OCI-LY7 (cell line): ENCODE results near the gene H1-8. TPM values are rescaled to one million over a fixed set of nuclear protein-coding genes. Genes with fewer than 3 reads are reported as not detected.

Experiments
- BruUV-seq: library from RNA; stranded (reverse); fragments of 400-500 nt; replicated peaks from 2 replicates; lab custom pipeline; 2021; lab: Mats Ljungman, UMichigan
- CTCF ChIA-PET: fragments of 300-600 bp; sonication (Branson Sonifier 250); formaldehyde crosslinking; loops from one replicate; lab custom pipeline; 2022; ENCODE audit warnings: antibody characterized with exemption; ENCODE audit not compliant: unreplicated experiment; lab: Charles Lee
- POLR2A ChIA-PET: fragments of 300-600 bp; sonication (Branson Sonifier 250); formaldehyde crosslinking; loops from one replicate; lab custom pipeline; 2022; ENCODE audit warnings: antibody characterized with exemption; lab: Charles Lee
- DNase-seq: peaks from one replicate; pipeline ENCODE4 v3.0.0-alpha.2; 2015; ENCODE audit warnings: low spot score
- H2AFZ ChIP-seq: fragments of 200-600 bp; sonication (generic), shearing (Covaris generic); 2 replicates; pipeline ENCODE4 v1.6.1; 2014; ENCODE audit warnings: mild to moderate bottlenecking, antibody characterized with exemption, low read length, moderate library complexity
- H3K27ac ChIP-seq: fragments of 200-600 bp; sonication (generic); 2 replicates; pipeline ENCODE4 v1.5.1; 2014; ENCODE audit warnings: mixed run types, low read depth, mild to moderate bottlenecking, moderate library complexity, low read length, inconsistent platforms; ENCODE audit not compliant: poor library complexity, severe bottlenecking
- H3K36me3 ChIP-seq: fragments of 200-600 bp; sonication (generic); 2 replicates; pipeline ENCODE4 v1.6.1; 2014; ENCODE audit warnings: mild to moderate bottlenecking, antibody characterized with exemption, low read length, moderate library complexity, mixed read lengths; ENCODE audit not compliant: insufficient read depth
- H3K4me1 ChIP-seq: fragments of 200-600 bp; sonication (generic); 2 replicates; pipeline ENCODE4 v1.5.1; 2014; ENCODE audit warnings: mild to moderate bottlenecking, low read length; ENCODE audit not compliant: insufficient read depth, poor library complexity, severe bottlenecking
- H3K4me2 ChIP-seq: fragments of 200-600 bp; sonication (generic); 2 replicates; pipeline ENCODE4 v1.6.1; 2014; ENCODE audit warnings: mild to moderate bottlenecking, low read length
- H3K4me3 ChIP-seq: fragments of 200-600 bp; sonication (generic); 2 replicates; pipeline ENCODE4 v1.5.1; 2014; ENCODE audit warnings: mild to moderate bottlenecking, low read depth, low read length; ENCODE audit not compliant: poor library complexity, severe bottlenecking
- H3K79me2 ChIP-seq: fragments of 200-600 bp; sonication (generic); 2 replicates; pipeline ENCODE4 v1.6.1; 2016; ENCODE audit warnings: low read depth, mild to moderate bottlenecking, low read length, moderate library complexity, mixed read lengths; ENCODE audit not compliant: insufficient read depth
- H3K9me2 ChIP-seq: fragments of 200-600 bp; sonication (generic); 2 replicates; pipeline ENCODE4 v1.6.1; 2016; ENCODE audit warnings: mild to moderate bottlenecking, low read length, mixed read lengths; ENCODE audit not compliant: insufficient read depth
- H3K9me3 ChIP-seq: fragments of 200-600 bp; sonication (generic); 2 replicates; pipeline ENCODE4 v1.6.1; 2014; ENCODE audit warnings: mild to moderate bottlenecking, mixed run types, low read length, mixed read lengths
- H4K20me1 ChIP-seq: fragments of 200-600 bp; sonication (generic); 2 replicates; pipeline ENCODE4 v1.6.1; 2014; ENCODE audit warnings: mild to moderate bottlenecking, antibody characterized with exemption, low read length, moderate library complexity, mixed read lengths; ENCODE audit not compliant: insufficient read depth
- EZH2phosphoT487 ChIP-seq: fragments of 200-600 bp; sonication (generic); IDR thresholded peaks from 2 replicates; pipeline ENCODE4 v1.6.1; 2018; ENCODE audit warnings: low read depth, borderline replicate concordance, mild to moderate bottlenecking, mixed run types, antibody characterized with exemption, low read length, moderate library complexity, mixed read lengths
- intact Hi-C: fragments of 100-400 bp; cut with micrococcal nuclease; formaldehyde crosslinking; loops from one replicate; pipeline ENCODE4 v1.10.0; 2022; ENCODE audit not compliant: unreplicated experiment
- total RNA-seq, 2 experiments: library from RNA; depleted of rRNA in 1 of 2; stranded (reverse); fragments of >200 nt in 1 of 2; shearing (Covaris generic) in 1 of 2; gene quantifications; 2 replicates each; pipeline ENCODE4 v1.2.3, GENCODE V29; 2014 to 2022
- TF ChIP-seq, protein P1 (sequence below): fragments of 200-600 bp; sonication (generic); conservative IDR thresholded peaks from 2 replicates; pipeline ENCODE4 v1.5.1; 2014; ENCODE audit warnings: mild to moderate bottlenecking, antibody characterized with exemption, low read length, moderate library complexity, mixed read lengths

The H1-8 gene
- total RNA-seq, 2 experiments from 2014 or later: not detected

DNA sequence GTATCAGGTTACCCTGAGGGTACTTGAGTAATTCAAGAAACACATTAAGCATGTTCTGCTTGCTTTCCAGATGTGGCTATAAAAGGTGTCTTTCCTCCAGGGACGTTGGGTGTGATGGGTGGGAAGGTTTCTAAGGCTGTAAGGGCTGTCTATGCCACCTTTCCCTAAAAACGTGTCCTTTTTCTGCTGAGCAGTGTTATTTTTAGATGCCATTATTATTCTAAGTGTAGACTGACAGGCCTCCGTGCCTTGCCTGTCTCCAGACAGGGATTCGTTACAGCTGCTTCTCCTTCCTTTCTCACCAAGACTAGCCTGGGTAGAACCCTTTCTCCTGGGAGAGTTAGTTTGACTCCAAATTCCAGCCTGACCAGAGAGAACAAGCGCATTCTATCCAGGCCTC lies 41.3 kb upstream of the H1-8 start:
- no TSS peak for BruUV-seq
- Histone ChIP-seq H4K20me1 (no peaks in the 10 kb centered on the region), H3K4me3 (no peak overlapping the region), H3K9me3 (no peaks in the 10 kb centered on the region), H3K4me1 (no peaks in the 10 kb centered on the region), H3K27ac (no peak overlapping the region), H3K9me2 (no peaks in the 10 kb centered on the region), H2AFZ (no peak overlapping the region), H3K4me2 (no peak overlapping the region), H3K36me3 (peaks cover 7% of the 10 kb centered on the region; the same call in 1 of the 2 replicates), H3K79me2 (no peaks in the 10 kb centered on the region)
- no peak for DNase-seq
- POLR2A ChIA-PET: no interaction called here
- TF ChIP-seq, protein P1, sequence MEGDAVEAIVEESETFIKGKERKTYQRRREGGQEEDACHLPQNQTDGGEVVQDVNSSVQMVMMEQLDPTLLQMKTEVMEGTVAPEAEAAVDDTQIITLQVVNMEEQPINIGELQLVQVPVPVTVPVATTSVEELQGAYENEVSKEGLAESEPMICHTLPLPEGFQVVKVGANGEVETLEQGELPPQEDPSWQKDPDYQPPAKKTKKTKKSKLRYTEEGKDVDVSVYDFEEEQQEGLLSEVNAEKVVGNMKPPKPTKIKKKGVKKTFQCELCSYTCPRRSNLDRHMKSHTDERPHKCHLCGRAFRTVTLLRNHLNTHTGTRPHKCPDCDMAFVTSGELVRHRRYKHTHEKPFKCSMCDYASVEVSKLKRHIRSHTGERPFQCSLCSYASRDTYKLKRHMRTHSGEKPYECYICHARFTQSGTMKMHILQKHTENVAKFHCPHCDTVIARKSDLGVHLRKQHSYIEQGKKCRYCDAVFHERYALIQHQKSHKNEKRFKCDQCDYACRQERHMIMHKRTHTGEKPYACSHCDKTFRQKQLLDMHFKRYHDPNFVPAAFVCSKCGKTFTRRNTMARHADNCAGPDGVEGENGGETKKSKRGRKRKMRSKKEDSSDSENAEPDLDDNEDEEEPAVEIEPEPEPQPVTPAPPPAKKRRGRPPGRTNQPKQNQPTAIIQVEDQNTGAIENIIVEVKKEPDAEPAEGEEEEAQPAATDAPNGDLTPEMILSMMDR: no peak
- no peak for TF ChIP-seq EZH2phosphoT487
- CTCF ChIA-PET: no interaction called here
- intact Hi-C loops: no loop called here

DNA sequence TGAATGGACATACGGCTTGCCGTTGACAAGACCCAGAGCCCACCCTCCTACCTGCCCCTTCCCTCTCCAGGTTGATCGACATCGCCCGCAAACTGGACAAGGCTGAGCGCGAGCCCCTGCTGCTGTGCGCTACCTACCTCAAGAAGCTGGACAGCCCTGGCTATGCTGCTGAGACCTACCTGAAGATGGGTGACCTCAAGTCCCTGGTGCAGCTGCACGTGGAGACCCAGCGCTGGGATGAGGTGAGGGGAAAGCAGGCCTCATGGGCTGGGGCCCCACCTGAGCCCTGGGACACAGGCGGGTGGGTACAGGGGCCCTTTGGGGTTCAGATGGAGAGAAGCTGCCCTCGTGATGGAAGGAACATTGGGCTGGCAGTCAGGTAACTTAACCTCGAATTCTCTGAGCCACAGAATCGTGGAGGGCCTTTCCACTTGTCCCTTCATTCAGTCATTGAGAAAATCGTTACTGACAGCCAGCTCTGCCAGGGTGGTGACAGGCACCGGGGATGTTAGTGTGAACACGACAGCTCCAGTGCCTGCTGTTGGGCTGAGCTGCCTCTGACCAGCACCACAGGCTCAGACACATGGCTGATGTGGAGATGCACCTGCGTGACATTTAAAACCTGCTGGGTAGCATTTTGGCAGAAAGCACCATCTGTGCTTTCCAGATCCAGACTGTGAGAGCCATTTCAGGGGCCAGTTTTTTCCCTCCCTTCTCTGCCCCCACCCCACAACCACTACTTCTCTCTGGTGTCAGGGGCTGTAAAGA lies 40.1 kb upstream of the H1-8 start:
- ChIA-PET POLR2A (no interaction called here), CTCF (interaction anchor here (0.5 kb wide), 1 partner anchor 13 kb away, joined by 7 read pairs; no protein-coding TSS in a partner anchor)
- Histone ChIP-seq H3K4me3 (no peak overlapping the region), H2AFZ (no peak overlapping the region), H3K79me2 (no peaks in the 10 kb centered on the region), H3K9me2 (no peaks in the 10 kb centered on the region), H4K20me1 (no peaks in the 10 kb centered on the region), H3K36me3 (peaks cover 7% of the 10 kb centered on the region; the same call in 1 of the 2 replicates), H3K4me2 (no peak overlapping the region), H3K4me1 (no peaks in the 10 kb centered on the region), H3K9me3 (no peaks in the 10 kb centered on the region), H3K27ac (no peak overlapping the region)
- BruUV-seq: no TSS peak
- intact Hi-C loops: no loop called here
- no peak for DNase-seq
- TF ChIP-seq EZH2phosphoT487: no peak
- TF ChIP-seq, protein P1: no peak
